Measurements from ENCODE around the gene RIT1.

RIT1 gene

GRCh38 chr1:155893389-155894142 is 17.6 kb downstream of the RIT1 start:
- Histone ChIP-seq H3K4me3 (replicated peaks; ENCODE audit: insufficient read depth, low read length) (no peak overlapping the region), H3K27me3 (ENCODE audit: insufficient read depth, poor library complexity, severe bottlenecking) (no peaks in the 10 kb centered on the region), H3K27ac (replicated peaks) (no peak overlapping the region)
- TF ChIP-seq POLR2AphosphoS5 (IDR thresholded peaks at IDR 0.05; ENCODE audit: low read depth) = no peak
- DNase-seq (ENCODE audit: low read depth in 1 of 2, low spot score in 1 of 2) = no peak

GRCh38 chr1:155892796-155893195 is 18.4 kb downstream of the RIT1 start:
- Histone ChIP-seq H3K27me3 (ENCODE audit: insufficient read depth, poor library complexity, severe bottlenecking) (no peaks in the 10 kb centered on the region), H3K4me3 (replicated peaks; ENCODE audit: insufficient read depth, low read length) (no peak overlapping the region), H3K27ac (replicated peaks) (no peak overlapping the region)
- no peak for DNase-seq (ENCODE audit: low read depth in 1 of 2, low spot score in 1 of 2)
- no peak for TF ChIP-seq SPI1 (IDR thresholded peaks at IDR 0.05; ENCODE audit: borderline replicate concordance, low read depth)
- TF ChIP-seq POLR2AphosphoS5 (IDR thresholded peaks at IDR 0.05; ENCODE audit: low read depth) = no peak
- no peak for TF ChIP-seq GABPA (IDR thresholded peaks at IDR 0.05; ENCODE audit: low read depth)
- TF ChIP-seq CTCF (IDR thresholded peaks at IDR 0.05; ENCODE audit: insufficient read depth, low read length) = no peak
- TF ChIP-seq REST (IDR thresholded peaks at IDR 0.05; ENCODE audit: insufficient replicate concordance, low read depth) = no peak

- DNase-seq (ENCODE audit: low read depth in 1 of 2, low spot score in 1 of 2) = no peak
Measured at GRCh38 chr1:155890251-155890650, 20.9 kb downstream of the RIT1 start.

More at GRCh38 chr1:155890251-155890650, 20.9 kb downstream of the RIT1 start:
- no peak overlapping the region for H3K4me3 ChIP-seq (replicated peaks; ENCODE audit: insufficient read depth, low read length)
- H3K27me3 ChIP-seq (ENCODE audit: insufficient read depth, poor library complexity, severe bottlenecking) = no peaks in the 10 kb centered on the region
- no peak overlapping the region for H3K27ac ChIP-seq (replicated peaks)
- TF ChIP-seq GABPA (IDR thresholded peaks at IDR 0.05; ENCODE audit: low read depth) (no peak), SPI1 (IDR thresholded peaks at IDR 0.05; ENCODE audit: borderline replicate concordance, low read depth) (no peak), POLR2AphosphoS5 (IDR thresholded peaks at IDR 0.05; ENCODE audit: low read depth) (no peak), CTCF (IDR thresholded peaks at IDR 0.05; ENCODE audit: insufficient read depth, low read length) (no peak), REST (IDR thresholded peaks at IDR 0.05; ENCODE audit: insufficient replicate concordance, low read depth) (no peak)
